ENCODE results near the gene TTC23. TPM values are rescaled to one million over a fixed set of nuclear protein-coding genes. Genes with fewer than 3 reads are reported as not detected.

TTC23 gene, protein sequence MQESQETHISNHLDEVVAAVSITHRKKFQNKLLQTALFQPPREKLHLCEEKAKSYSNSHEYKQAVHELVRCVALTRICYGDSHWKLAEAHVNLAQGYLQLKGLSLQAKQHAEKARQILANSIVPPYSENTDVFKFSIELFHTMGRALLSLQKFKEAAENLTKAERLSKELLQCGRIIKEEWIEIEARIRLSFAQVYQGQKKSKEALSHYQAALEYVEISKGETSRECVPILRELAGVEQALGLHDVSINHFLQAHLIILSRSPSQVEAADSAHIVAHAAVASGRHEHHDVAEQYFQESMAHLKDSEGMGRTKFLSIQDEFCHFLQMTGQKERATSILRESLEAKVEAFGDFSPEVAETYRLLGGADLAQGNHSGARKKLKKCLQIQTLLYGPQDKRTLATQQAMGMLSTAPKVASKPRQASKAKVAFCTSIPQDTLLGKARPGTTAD
- total RNA-seq, result under 1 TPM; 0.67 to 0.79 TPM
- under 1 TPM in 1 of 2 donors, not detected in 1; 0.45 TPM for polyA plus RNA-seq

DNA sequence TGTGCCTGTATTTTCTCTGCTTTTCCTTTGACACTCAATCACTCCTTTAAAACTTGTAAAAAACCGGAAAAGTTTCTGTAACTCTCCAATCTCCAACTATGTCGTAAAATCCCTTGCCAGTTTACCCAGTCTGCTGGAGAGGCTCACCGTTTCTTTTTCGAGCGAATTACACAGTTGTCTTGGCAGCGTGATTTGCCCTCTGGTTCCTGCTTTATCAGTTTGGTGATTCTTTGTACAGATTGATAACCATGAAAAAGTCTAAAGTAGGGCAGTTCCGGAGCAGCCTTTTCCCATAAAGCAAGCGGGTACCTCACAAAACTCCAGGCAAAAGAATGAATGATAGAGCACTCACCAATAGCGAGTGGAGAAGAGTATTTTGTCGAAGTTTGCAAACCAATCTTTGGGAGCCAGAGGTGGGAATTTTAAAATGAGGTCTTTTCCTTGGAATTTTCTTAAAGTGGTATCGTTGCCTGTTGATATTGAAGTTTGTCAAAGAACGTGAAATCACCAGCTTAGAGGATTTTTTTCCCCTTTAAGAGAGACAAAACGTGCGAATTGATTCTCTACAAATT, at the start of gene TTC23:
Gene TTC23 (minus strand): TSS at position 312 of the 572 bp plus-strand sequence. CDS start 20,869 bp downstream, outside the sequence.
- ChIA-PET CTCF (ENCODE audit: partially characterized antibody) (no interaction called here), POLR2A (ENCODE audit: partially characterized antibody) (no interaction called here)
- H3K9me3 ChIP-seq (ENCODE audit: control insufficient read depth in 1 of 2, low read length in 2 of 2), result no peaks in the 10 kb centered on the region
- intact Hi-C loops (cut with micrococcal nuclease), result no loop called here
- H3K4me3 Mint-ChIP-seq, result peak within 1 kb of the TSS in 6 of 8 donors; percentile 84 to 96 (median 92)
- H3K27ac ChIP-seq (ENCODE audit: low read depth, low read length), result no peak within 1 kb of the TSS
- H3K9me3 Mint-ChIP-seq, result peaks cover 0 to 5% (median 0%) of the 10 kb centered on the region in 8 donors
- H3K4me1 Mint-ChIP-seq, result peaks cover 17 to 33% (median 29%) of the 10 kb centered on the region in 4 donors
- peaks cover 0 to 8% of the 10 kb centered on the region in 2 donors for H3K36me3 Mint-ChIP-seq
- H3K27me3 Mint-ChIP-seq, result no peaks in the 10 kb centered on the region
- H3K36me3 ChIP-seq (ENCODE audit: insufficient read depth, low read length), result no peaks in the 10 kb centered on the region
- H3K27ac Mint-ChIP-seq, result peak within 1 kb of the TSS in 2 of 7 donors; percentile 85 to 86
- peaks cover 31% of the 10 kb centered on the region for H3K4me1 ChIP-seq (ENCODE audit: insufficient read depth, low read length)
- H3K27me3 ChIP-seq (ENCODE audit: insufficient read depth, low read length), result no peaks in the 10 kb centered on the region
- H3K4me3 ChIP-seq (ENCODE audit: low read length in 2 of 2), result no peak within 1 kb of the TSS
- no peak for DNase-seq

DNA sequence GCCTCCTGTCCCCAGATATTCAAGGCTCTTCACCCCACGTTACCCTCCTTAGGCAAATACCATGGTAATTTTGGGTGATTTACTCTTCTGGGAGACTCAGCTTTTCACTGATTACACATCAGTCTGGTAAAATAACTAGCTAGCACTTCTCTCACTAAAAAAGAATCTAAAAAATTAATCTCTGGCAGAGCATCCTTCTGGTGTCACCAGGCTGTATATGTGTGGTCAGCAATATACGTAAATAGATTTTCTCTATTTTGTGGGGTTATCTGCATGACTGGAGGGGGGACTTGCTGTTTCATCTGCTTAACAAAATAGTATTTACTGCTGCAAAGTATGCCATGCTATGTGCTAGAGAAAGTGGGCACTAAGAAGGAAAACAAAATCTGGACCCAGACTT, 47.0 kb upstream of the TTC23 start:
- intact Hi-C loops (cut with micrococcal nuclease), result no loop called here
- Histone ChIP-seq H3K36me3 (ENCODE audit: insufficient read depth, low read length) (no peaks in the 10 kb centered on the region), H3K27ac (ENCODE audit: low read depth, low read length) (no peak overlapping the region), H3K4me3 (ENCODE audit: low read length in 2 of 2) (no peak overlapping the region), H3K27me3 (ENCODE audit: insufficient read depth, low read length) (no peaks in the 10 kb centered on the region), H3K4me1 (ENCODE audit: insufficient read depth, low read length) (no peaks in the 10 kb centered on the region), H3K9me3 (ENCODE audit: control insufficient read depth in 1 of 2, low read length in 2 of 2) (no peaks in the 10 kb centered on the region)
- H3K9me3 Mint-ChIP-seq, result peaks cover 0 to 2% (median 0%) of the 10 kb centered on the region in 8 donors
- ChIA-PET POLR2A (ENCODE audit: partially characterized antibody) (no interaction called here), CTCF (ENCODE audit: partially characterized antibody) (interaction anchor here (0.7 to 1.8 kb wide), 3 partner anchors 39 to 408 kb away, joined by 3 to 4 read pairs (median 4); no protein-coding TSS in a partner anchor)
- peaks cover 20 to 38% of the 10 kb centered on the region in 2 donors for H3K36me3 Mint-ChIP-seq
- DNase-seq, result no peak
- no peaks in the 10 kb centered on the region for H3K27me3 Mint-ChIP-seq
- no peak overlapping the region for H3K4me3 Mint-ChIP-seq
- H3K4me1 Mint-ChIP-seq, result peaks cover 0 to 2% (median under 1%) of the 10 kb centered on the region in 4 donors
- H3K27ac Mint-ChIP-seq, result no peak overlapping the region

DNA sequence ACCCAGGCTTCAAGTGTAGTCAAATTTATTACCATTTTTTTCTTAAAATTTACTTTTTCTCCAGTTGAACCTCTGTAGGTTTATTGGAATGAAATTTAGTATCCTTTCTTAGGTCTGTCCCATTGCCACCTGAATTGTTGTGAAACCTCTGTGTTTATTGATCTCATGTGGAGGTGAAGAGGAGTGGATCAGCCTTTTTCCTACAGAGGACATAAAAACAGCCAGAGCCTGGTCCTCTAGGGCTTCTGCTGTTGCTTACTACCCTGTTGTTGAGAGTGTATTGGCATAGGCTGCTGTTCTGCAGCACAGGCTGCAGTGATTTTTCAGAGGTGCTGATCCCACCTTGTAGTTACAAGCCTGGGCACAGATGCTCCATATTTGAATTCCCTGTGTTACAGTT, 46.5 kb upstream of the TTC23 start:
- H3K27me3 Mint-ChIP-seq, result no peaks in the 10 kb centered on the region
- Histone ChIP-seq H3K27ac (ENCODE audit: low read depth, low read length) (no peak overlapping the region), H3K4me3 (ENCODE audit: low read length in 2 of 2) (no peak overlapping the region), H3K36me3 (ENCODE audit: insufficient read depth, low read length) (no peaks in the 10 kb centered on the region), H3K4me1 (ENCODE audit: insufficient read depth, low read length) (no peaks in the 10 kb centered on the region), H3K27me3 (ENCODE audit: insufficient read depth, low read length) (no peaks in the 10 kb centered on the region), H3K9me3 (ENCODE audit: control insufficient read depth in 1 of 2, low read length in 2 of 2) (no peaks in the 10 kb centered on the region)
- CTCF ChIA-PET (ENCODE audit: partially characterized antibody), result no interaction called here
- H3K4me3 Mint-ChIP-seq, result no peak overlapping the region
- POLR2A ChIA-PET (ENCODE audit: partially characterized antibody), result no interaction called here
- H3K36me3 Mint-ChIP-seq, result peaks cover 26 to 41% of the 10 kb centered on the region in 2 donors
- no peak overlapping the region for H3K27ac Mint-ChIP-seq
- peaks cover 0 to 2% (median under 1%) of the 10 kb centered on the region in 4 donors for H3K4me1 Mint-ChIP-seq
- no peak for DNase-seq
- intact Hi-C loops (cut with micrococcal nuclease), result no loop called here
- peaks cover 0 to 2% (median 0%) of the 10 kb centered on the region in 8 donors for H3K9me3 Mint-ChIP-seq

DNA sequence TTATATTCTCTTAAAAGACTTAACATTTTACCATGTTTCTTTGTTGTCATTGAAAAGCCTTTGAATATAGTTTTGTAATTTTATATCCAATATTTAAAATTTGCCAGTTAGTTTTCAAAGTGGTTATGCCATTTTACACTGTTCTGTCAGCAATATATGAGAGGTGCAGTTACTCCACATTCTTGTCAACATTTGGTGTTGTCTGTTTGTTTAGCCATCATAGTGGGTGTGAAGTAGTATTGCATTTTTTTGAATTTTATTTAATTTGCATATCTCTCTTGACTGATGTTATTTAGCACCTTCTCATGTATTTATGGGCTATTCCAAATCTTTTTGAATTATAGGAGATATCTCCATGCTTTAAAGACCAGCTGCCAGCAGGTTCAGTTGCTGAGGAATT, 42.3 kb upstream of the TTC23 start:
- no peak for DNase-seq
- Histone ChIP-seq H3K4me1 (ENCODE audit: insufficient read depth, low read length) (no peaks in the 10 kb centered on the region), H3K36me3 (ENCODE audit: insufficient read depth, low read length) (no peaks in the 10 kb centered on the region), H3K27me3 (ENCODE audit: insufficient read depth, low read length) (no peaks in the 10 kb centered on the region), H3K27ac (ENCODE audit: low read depth, low read length) (no peak overlapping the region), H3K9me3 (ENCODE audit: control insufficient read depth in 1 of 2, low read length in 2 of 2) (no peaks in the 10 kb centered on the region), H3K4me3 (ENCODE audit: low read length in 2 of 2) (no peak overlapping the region)
- Mint-ChIP-seq H3K9me3 (peaks cover 0 to 2% (median 0%) of the 10 kb centered on the region in 8 donors), H3K27ac (no peak overlapping the region), H3K36me3 (peaks cover 29 to 39% of the 10 kb centered on the region in 2 donors), H3K4me1 (peaks cover 0 to 2% (median under 1%) of the 10 kb centered on the region in 4 donors), H3K4me3 (no peak overlapping the region), H3K27me3 (no peaks in the 10 kb centered on the region)
- ChIA-PET POLR2A (ENCODE audit: partially characterized antibody) (no interaction called here), CTCF (ENCODE audit: partially characterized antibody) (interaction anchor here (1.1 kb wide), 1 partner anchor 465 kb away, joined by 3 read pairs; no protein-coding TSS in a partner anchor)
- intact Hi-C loops (cut with micrococcal nuclease), result no loop called here

DNA sequence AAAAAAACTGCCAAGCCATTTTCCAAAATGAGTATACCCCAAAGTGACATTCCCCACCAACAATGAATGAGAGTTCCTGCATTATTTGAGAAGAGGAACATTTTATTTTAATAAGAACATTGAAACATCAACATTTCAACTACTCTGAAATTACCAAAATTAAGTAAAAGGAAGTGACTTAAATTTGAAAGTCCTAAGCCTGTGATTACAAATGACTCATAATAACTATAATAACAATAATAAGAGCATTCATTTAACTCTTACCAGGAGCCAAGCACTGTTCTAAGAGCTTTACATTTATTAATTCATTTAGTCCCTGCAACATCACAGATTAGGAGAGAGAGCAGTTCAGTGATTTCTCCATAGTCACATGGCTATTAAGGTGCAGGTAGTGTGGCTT, 34.3 kb upstream of the TTC23 start:
- H3K4me3 Mint-ChIP-seq, result no peak overlapping the region
- H3K27me3 Mint-ChIP-seq, result no peaks in the 10 kb centered on the region
- peaks cover 7 to 25% (median 14%) of the 10 kb centered on the region in 4 donors for H3K4me1 Mint-ChIP-seq
- DNase-seq, result no peak
- intact Hi-C loops (cut with micrococcal nuclease), result no loop called here
- peaks cover 6 to 19% of the 10 kb centered on the region in 2 donors for H3K36me3 Mint-ChIP-seq
- H3K27ac Mint-ChIP-seq, result no peak overlapping the region
- no peaks in the 10 kb centered on the region for H3K4me1 ChIP-seq (ENCODE audit: insufficient read depth, low read length)
- no peaks in the 10 kb centered on the region for H3K36me3 ChIP-seq (ENCODE audit: insufficient read depth, low read length)
- CTCF ChIA-PET (ENCODE audit: partially characterized antibody), result interaction anchor here (4.1 to 5.8 kb wide), 2 partner anchors 11 to 420 kb away, joined by 15 to 51 read pairs; no protein-coding TSS in a partner anchor
- H3K9me3 Mint-ChIP-seq, result peaks cover 0 to 3% (median 0%) of the 10 kb centered on the region in 8 donors
- no peak overlapping the region for H3K4me3 ChIP-seq (ENCODE audit: low read length in 2 of 2)
- no peaks in the 10 kb centered on the region for H3K9me3 ChIP-seq (ENCODE audit: control insufficient read depth in 1 of 2, low read length in 2 of 2)
- POLR2A ChIA-PET (ENCODE audit: partially characterized antibody), result no interaction called here
- no peak overlapping the region for H3K27ac ChIP-seq (ENCODE audit: low read depth, low read length)
- no peaks in the 10 kb centered on the region for H3K27me3 ChIP-seq (ENCODE audit: insufficient read depth, low read length)

DNA sequence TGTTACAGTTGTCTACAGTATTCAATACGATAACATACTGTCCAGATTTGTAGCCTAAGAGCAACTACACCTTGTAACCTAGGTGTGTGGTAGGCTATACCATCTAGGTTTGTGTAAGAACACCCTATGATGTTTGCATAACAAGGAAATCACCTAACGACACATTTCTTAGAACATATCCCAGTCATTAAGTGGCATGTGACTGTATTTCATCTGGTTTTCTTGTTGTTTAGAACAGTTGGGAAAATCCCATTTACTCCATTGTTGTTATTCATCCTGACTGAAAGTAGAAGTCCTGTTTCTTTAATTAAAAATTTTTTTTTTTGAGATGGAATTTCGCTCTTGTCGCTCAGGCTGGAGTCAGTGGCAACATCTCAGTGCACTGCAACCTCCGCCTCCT, 33.2 kb upstream of the TTC23 start:
- H3K9me3 ChIP-seq (ENCODE audit: control insufficient read depth in 1 of 2, low read length in 2 of 2), result no peaks in the 10 kb centered on the region
- H3K27ac Mint-ChIP-seq, result no peak overlapping the region
- H3K36me3 Mint-ChIP-seq, result peaks cover 6 to 19% of the 10 kb centered on the region in 2 donors
- DNase-seq, result no peak
- H3K9me3 Mint-ChIP-seq, result peaks cover 0 to 3% (median 0%) of the 10 kb centered on the region in 8 donors
- H3K27me3 ChIP-seq (ENCODE audit: insufficient read depth, low read length), result no peaks in the 10 kb centered on the region
- H3K4me3 Mint-ChIP-seq, result no peak overlapping the region
- POLR2A ChIA-PET (ENCODE audit: partially characterized antibody), result interaction anchor here (1.4 kb wide), 1 partner anchor 10 kb away, joined by 4 read pairs; no protein-coding TSS in a partner anchor
- CTCF ChIA-PET (ENCODE audit: partially characterized antibody), result interaction anchor here (1.8 to 2.6 kb wide), 3 partner anchors 11 to 474 kb away, joined by 5 to 18 read pairs (median 18); no protein-coding TSS in a partner anchor
- no peaks in the 10 kb centered on the region for H3K27me3 Mint-ChIP-seq
- no peaks in the 10 kb centered on the region for H3K36me3 ChIP-seq (ENCODE audit: insufficient read depth, low read length)
- intact Hi-C loops (cut with micrococcal nuclease), result no loop called here
- H3K4me3 ChIP-seq (ENCODE audit: low read length in 2 of 2), result no peak overlapping the region
- H3K4me1 ChIP-seq (ENCODE audit: insufficient read depth, low read length), result no peaks in the 10 kb centered on the region
- H3K27ac ChIP-seq (ENCODE audit: low read depth, low read length), result no peak overlapping the region
- peaks cover 7 to 25% (median 14%) of the 10 kb centered on the region in 4 donors for H3K4me1 Mint-ChIP-seq

DNA sequence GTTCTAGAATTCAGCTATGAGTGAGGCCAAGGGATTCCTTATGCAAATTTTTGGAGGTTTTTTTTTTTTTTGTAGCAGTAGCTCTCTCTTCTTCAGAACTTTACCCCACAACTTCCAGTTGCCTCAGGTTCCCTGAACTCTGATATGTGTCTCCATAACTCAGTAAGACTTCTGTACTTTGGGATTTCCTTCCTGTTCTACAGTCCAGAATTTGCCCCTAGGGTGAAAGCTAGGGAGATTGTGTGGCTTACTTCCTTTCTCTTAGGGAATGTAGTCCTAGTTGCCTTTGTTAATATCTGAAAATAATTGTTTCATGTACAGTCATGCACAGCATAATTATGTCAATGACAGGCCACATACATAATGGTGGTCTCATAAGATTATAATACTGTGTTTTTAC, 32.7 kb upstream of the TTC23 start:
- peaks cover 6 to 19% of the 10 kb centered on the region in 2 donors for H3K36me3 Mint-ChIP-seq
- Histone ChIP-seq H3K27me3 (ENCODE audit: insufficient read depth, low read length) (no peaks in the 10 kb centered on the region), H3K9me3 (ENCODE audit: control insufficient read depth in 1 of 2, low read length in 2 of 2) (no peaks in the 10 kb centered on the region), H3K27ac (ENCODE audit: low read depth, low read length) (no peak overlapping the region), H3K36me3 (ENCODE audit: insufficient read depth, low read length) (no peaks in the 10 kb centered on the region), H3K4me1 (ENCODE audit: insufficient read depth, low read length) (no peaks in the 10 kb centered on the region), H3K4me3 (ENCODE audit: low read length in 2 of 2) (no peak overlapping the region)
- no peak for DNase-seq
- peaks cover 7 to 25% (median 15%) of the 10 kb centered on the region in 4 donors for H3K4me1 Mint-ChIP-seq
- H3K9me3 Mint-ChIP-seq, result peaks cover 0 to 3% (median 0%) of the 10 kb centered on the region in 8 donors
- no peaks in the 10 kb centered on the region for H3K27me3 Mint-ChIP-seq
- H3K4me3 Mint-ChIP-seq, result no peak overlapping the region
- ChIA-PET POLR2A (ENCODE audit: partially characterized antibody) (interaction anchor here (1.4 kb wide), 1 partner anchor 9 kb away, joined by 4 read pairs; no protein-coding TSS in a partner anchor), CTCF (ENCODE audit: partially characterized antibody) (interaction anchor here (1.1 to 2.6 kb wide), 5 partner anchors 10 to 1726 kb away, joined by 4 to 18 read pairs (median 7); no protein-coding TSS in a partner anchor)
- no peak overlapping the region for H3K27ac Mint-ChIP-seq
- intact Hi-C loops (cut with micrococcal nuclease), result no loop called here

All from CD4-positive, alpha-beta memory T cell (primary cell).